Lower leg skin (tissue), 3 donors: ENCODE measurements around the gene ACSM4.

Experiments
- CTCF ChIP-seq, 3 donors: fragments of 450-650 bp; IDR thresholded peaks; one replicate each; pipeline ENCODE4 v1.5.1; 2016; ENCODE audit warnings: antibody characterized with exemption in 3 of 3, mild to moderate bottlenecking in 3 of 3, moderate library complexity in 2 of 3
- POLR2A ChIP-seq, 2 donors: fragments of 450-650 bp; IDR thresholded peaks; one replicate each; pipeline ENCODE4 v1.6.1; 2016 to 2017; ENCODE audit warnings: antibody characterized with exemption in 2 of 2, mild to moderate bottlenecking in 1 of 2, moderate library complexity in 1 of 2

- no peak for TF ChIP-seq CTCF (IDR thresholded peaks at IDR 0.05)
- TF ChIP-seq POLR2A (IDR thresholded peaks at IDR 0.05), result no peak
Observed at GRCh38 chr12:7304456-7304855, 584 bp downstream of the ACSM4 start.
